Epithelial cell of esophagus (primary cell): ENCODE measurements around the gene RASSF1.

Experiments
- DNase-seq: peaks from one replicate; pipeline ENCODE4 v3.0.0; 2010; ENCODE audit warnings: low read depth
- H3K4me3 ChIP-seq: 2 replicates; pipeline ENCODE4 v1.5.1; 2011; ENCODE audit warnings: mild to moderate bottlenecking, low read length, control low read depth
- CTCF ChIP-seq: IDR thresholded peaks from 2 replicates; pipeline ENCODE4 v1.5.1; 2011; ENCODE audit warnings: low read depth, mild to moderate bottlenecking, low read length, control low read depth, inconsistent platforms; ENCODE audit not compliant: insufficient read depth; ENCODE audit errors: missing control alignments

Gene RASSF1

GRCh38 chr3:50327943-50328691, 12.5 kb downstream of the RASSF1 start, which contains the start of gene TUSC2:
Gene TUSC2, minus strand, starts transcription at chr3:50328223. Its CDS starts 124 bp downstream, at chr3:50328099.
- no peak for TF ChIP-seq CTCF
- peak; percentile 99 for DNase-seq
- H3K4me3 ChIP-seq: peak within 1 kb of the TSS; percentile 78

- H3K4me3 ChIP-seq: peak overlapping the region; percentile 78
- no peak for TF ChIP-seq CTCF
- no peak for DNase-seq
Observed at GRCh38 chr3:50327129-50327528, 13.5 kb downstream of the RASSF1 start.

- DNase-seq: no peak
- no peak for TF ChIP-seq CTCF
- H3K4me3 ChIP-seq: no peak overlapping the region
Observed at GRCh38 chr3:50326182-50326541, 14.5 kb downstream of the RASSF1 start.

GRCh38 chr3:50325497-50326181, 15.0 kb downstream of the RASSF1 start:
- no peak overlapping the region for H3K4me3 ChIP-seq
- no peak for DNase-seq
- no peak for TF ChIP-seq CTCF

DNA sequence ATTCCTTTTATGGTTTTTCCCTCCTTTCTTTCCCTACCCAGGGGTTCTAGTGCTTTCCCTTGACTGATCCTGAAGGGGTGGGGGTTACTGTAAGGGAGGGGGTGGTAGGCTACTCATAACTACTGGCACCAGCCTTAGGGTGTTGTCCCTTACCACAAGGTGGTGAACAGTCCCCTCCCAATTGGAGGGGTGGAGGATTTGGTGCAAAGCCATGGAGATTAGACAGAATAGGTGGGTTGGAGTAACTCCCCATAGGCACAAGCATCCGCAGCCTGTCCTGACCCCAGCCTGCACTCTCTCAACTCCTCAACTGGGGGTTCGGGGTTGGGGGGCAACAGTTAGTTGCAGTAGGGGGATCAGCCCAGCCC, 15.5 kb downstream of the RASSF1 start:
- no peak overlapping the region for H3K4me3 ChIP-seq
- no peak for DNase-seq
- TF ChIP-seq CTCF: no peak

DNA sequence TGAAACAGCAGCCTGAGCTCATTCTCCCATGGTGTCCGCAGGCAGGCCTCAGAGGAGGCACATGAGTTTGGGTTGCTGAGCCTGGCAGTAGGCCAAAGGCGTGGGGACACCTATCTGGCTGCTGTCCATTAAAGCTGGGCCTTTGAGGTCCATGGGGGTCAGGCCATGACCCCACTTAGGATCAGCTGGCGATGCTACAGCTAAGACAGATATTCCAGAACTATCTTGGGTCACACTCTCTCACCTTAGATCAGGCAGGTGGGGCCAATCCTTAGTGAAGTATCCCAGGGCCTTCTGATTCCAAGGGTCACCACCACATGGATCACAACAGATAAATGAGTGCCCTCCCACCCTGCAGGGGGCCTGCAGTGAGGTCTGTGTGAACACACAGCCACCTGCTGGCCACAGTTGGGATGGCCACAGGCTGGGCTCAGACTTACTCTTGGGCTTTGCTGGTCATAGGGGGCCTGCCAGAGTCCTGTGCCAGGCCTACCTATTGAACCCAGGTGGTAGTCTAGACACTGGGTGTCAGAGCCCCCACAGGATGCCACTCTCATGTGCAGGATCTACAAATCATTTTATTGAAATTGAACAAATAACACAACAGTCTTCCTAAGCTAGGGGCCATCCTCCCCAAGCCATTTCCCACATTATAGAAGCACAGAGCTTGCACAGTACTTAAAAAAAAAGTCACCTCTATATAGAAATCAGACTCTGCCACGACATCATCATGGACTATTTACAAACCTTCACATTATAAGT, 16.1 kb downstream of the RASSF1 start:
- TF ChIP-seq CTCF: peak; percentile 85
- peak; percentile 68 for DNase-seq
- no peak overlapping the region for H3K4me3 ChIP-seq
